GDM1 (cell line): ENCODE data around the gene KLHL25.
"Not testable (repeated sequence)": the region's sequence is repeated elsewhere in the genome, so short reads cannot be mapped to it uniquely, and the experiment has no call there.

ENCODE experiments used
- DNase-seq: peaks from one replicate; lab custom pipeline; 2025; lab: John Stamatoyannopoulos, UW

KLHL25 gene

GRCh38 chr15:85802617-85803016, 7.9 kb upstream of the KLHL25 start:
- DNase-seq, result not testable (repeated sequence)

- DNase-seq, result no peak
Observed at GRCh38 chr15:85800478-85801123, 5.9 kb upstream of the KLHL25 start.

GRCh38 chr15:85796371-85796770, 1.6 kb upstream of the KLHL25 start:
- not testable (repeated sequence) for DNase-seq

GRCh38 chr15:85795337-85796305, 896 bp upstream of the KLHL25 start:
- no peak for DNase-seq

- no peak for DNase-seq
Observed at GRCh38 chr15:85793641-85794597, 806 bp downstream of the KLHL25 start.

- DNase-seq, result no peak
Observed at GRCh38 chr15:85792912-85793590, 1.7 kb downstream of the KLHL25 start.

GRCh38 chr15:85792102-85792731, 2.5 kb downstream of the KLHL25 start:
- no peak for DNase-seq

GRCh38 chr15:85789496-85789875, 5.2 kb downstream of the KLHL25 start:
- DNase-seq, result no peak

- DNase-seq, result no peak
Observed at GRCh38 chr15:85788771-85789495, 5.8 kb downstream of the KLHL25 start.

GRCh38 chr15:85786781-85787114, 8.0 kb downstream of the KLHL25 start:
- DNase-seq, result no peak

- no peak for DNase-seq
Observed at GRCh38 chr15:85785887-85786780, 8.6 kb downstream of the KLHL25 start.

GRCh38 chr15:85782064-85782463, 12.7 kb downstream of the KLHL25 start:
- no peak for DNase-seq

GRCh38 chr15:85781099-85781498, 13.6 kb downstream of the KLHL25 start:
- no peak for DNase-seq

GRCh38 chr15:85780225-85780985, 14.3 kb downstream of the KLHL25 start:
- no peak for DNase-seq

- no peak for DNase-seq
Observed at GRCh38 chr15:85779249-85779648, 15.5 kb downstream of the KLHL25 start.

- DNase-seq, result no peak
Observed at GRCh38 chr15:85778107-85778776, 16.5 kb downstream of the KLHL25 start.

- no peak for DNase-seq
Observed at GRCh38 chr15:85777250-85778106, 17.2 kb downstream of the KLHL25 start.
